NCI-H82 treated with DMSO at 0.1 percent for 48 hours (cell line): Measurements from ENCODE around the gene FGD2.
"Not testable (repeated sequence)": the region's sequence is repeated elsewhere in the genome, so short reads cannot be mapped to it uniquely, and the experiment has no call there.

Experiments
- DNase-seq: peaks from one replicate; lab custom pipeline; 2025; ENCODE audit not compliant: unreplicated experiment; lab: John Stamatoyannopoulos, UW

FGD2 gene

DNA sequence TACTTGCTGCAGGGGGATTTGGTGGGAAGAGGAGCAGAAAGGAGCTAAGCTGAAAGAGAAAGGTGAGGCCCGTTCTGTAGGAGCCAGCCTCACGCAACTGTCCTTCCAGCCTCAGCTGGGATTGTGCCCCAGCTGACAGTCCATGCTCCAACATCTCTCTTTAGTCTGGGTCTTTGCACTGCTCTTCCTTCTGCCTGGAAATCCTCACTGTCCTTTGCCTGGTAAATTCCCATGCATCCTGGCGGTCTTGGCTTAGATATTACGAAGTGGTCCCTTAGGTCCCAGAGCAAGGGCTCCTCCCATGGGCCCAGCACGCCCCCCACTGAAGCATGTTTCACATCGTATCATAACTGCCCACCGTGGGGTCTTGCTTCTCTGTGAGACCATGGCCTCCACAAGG is 52.2 kb downstream of the FGD2 start:
- no peak for DNase-seq

DNA sequence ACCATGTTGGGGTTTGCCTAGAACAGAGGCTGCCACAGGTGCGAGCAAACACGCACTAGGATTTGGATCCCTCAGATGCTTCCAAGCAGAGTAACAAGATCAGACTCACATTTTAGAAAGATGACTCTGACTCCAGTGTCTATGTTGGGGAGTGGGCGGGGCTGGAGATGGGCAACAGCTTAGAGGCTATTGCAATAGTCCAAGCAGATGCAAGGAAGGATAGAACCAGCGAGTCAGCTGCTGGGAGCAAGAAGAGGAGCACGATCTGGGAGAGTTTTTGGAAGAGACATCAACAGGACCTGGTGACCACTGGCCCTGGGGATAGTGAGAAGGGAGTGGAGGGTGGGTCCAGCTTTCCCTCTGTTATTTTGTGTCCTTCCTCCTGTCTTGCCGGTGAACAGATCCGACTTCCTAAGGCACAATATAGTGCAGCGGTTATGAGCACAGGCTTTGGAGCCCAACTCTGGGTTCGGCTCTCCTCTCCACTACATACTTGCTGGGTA is 52.7 kb downstream of the FGD2 start:
- DNase-seq = no peak

DNA sequence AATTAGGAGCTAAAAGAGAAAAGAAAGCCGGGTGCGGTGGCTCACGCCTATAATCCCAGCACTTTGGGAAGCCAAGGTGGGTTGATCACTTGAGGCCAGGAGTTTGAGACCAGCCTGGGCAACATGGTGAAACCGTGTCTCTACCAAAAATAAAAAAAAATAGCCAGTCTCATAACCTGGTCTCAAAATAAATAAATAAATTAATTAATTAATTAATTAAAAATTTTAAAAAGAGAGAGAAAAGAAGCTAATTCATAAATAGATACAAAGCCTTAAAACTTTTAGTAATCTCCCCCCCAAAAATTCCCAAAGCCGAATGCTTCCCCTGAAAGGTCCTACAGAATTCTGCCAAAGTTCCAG is 53.5 kb downstream of the FGD2 start:
- DNase-seq = not testable (repeated sequence)

DNA sequence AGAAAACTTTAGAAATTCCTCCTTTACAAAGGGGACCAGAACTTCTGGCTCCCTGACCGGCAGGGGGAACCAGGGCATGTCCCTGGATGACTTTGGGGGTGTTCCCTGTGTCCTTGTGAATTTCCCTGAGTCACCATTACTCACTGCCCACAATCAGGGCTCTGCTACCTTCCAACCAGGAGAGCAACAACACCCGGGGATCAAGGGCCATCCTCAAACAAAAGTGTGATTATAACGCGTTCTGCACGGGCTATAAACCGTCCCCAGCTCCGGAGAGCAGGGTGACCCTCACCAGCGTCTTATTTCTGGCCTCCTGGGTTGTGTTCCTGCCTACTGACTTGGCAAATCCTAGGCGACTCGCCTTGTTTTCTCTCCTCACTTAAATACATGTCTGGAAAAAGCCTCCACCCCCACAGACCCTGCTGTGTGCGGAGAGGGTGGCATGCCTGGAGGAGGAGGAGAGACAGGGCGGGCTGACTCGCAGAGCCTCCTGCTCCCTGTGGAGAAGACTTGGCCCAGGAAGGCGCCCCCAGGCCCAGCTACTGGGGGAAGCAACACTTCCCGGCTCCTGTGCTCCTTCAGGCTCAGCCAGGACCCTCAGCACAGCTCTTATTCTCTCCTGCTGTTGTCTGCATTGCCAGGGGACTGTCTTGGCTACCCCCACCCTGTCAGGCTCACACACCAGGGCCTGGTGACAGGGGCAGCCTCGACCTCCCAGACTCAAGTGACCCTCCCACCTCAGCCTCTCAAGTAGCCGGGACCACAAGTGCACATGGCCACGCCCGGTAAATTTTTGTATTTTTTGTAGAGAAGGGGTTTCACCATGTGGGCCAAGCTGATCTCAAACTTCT is 54.1 kb downstream of the FGD2 start:
- DNase-seq = no peak

DNA sequence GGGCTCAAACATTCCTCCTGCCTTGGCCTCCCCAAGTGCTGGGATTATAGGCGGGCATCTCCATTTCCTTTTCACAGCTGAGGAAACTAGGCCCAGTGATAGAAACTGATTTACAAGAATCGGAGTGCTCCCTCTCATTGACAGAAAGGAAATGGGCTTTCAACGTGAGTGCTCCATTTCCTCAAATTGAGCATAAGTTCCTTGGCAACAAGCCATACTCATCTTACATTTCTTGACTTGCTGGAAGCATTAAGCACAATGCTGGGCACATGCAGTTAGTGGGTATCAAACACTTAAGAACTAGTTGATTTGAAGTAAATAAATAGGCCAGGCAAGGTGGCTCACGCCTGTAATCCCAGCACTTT is 54.7 kb downstream of the FGD2 start:
- DNase-seq = no peak

DNA sequence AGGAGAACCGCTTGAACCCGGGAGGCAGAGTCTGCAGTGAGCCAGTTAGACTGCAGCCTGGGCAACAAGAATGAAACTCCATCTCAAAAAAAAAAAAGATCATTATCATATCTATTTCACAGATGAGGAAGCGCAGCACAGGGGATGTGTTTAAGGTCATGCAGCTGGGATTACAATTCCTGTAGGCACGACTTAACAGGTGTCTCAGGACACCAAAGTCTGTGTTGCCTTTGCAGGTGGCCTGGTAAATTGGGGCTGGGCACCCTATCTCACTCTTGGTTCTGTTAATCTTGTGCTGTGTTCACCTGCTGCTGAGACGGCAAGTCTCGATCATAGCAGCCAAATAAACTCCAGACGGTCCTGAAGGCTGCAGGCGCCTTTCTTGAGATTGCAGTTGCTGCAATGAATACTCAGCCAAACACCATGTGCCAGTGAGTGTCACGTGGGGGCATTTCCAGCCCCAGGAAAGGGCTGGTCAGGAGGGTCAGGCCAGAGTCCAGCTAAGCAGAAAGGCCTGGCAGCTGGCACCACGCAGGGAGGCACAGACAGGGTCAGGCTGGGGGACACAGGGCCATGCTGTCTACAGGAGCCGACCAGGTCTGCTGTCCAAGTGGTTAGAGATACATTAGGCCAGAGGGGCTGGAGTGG is 55.8 kb downstream of the FGD2 start:
- no peak for DNase-seq

DNA sequence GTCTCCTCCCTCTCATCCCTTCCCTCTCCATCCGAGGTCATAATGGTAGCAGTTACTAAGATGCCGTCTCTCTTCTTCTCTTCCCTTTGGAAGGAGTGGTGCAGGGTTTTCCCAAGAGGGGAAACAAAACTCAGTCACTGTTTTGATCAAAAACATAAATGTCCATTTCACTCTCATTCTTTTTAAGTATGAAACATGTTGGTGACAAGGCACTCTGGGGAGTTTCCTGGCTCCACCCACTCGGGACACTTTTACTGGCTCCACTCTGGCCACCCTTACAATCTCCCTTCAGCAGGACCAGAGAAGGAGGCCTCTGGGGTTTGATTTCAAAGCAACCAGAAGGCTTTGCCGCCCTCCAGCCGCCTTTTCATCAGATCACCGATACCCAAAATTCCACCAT is 57.0 kb downstream of the FGD2 start:
- DNase-seq = no peak

DNA sequence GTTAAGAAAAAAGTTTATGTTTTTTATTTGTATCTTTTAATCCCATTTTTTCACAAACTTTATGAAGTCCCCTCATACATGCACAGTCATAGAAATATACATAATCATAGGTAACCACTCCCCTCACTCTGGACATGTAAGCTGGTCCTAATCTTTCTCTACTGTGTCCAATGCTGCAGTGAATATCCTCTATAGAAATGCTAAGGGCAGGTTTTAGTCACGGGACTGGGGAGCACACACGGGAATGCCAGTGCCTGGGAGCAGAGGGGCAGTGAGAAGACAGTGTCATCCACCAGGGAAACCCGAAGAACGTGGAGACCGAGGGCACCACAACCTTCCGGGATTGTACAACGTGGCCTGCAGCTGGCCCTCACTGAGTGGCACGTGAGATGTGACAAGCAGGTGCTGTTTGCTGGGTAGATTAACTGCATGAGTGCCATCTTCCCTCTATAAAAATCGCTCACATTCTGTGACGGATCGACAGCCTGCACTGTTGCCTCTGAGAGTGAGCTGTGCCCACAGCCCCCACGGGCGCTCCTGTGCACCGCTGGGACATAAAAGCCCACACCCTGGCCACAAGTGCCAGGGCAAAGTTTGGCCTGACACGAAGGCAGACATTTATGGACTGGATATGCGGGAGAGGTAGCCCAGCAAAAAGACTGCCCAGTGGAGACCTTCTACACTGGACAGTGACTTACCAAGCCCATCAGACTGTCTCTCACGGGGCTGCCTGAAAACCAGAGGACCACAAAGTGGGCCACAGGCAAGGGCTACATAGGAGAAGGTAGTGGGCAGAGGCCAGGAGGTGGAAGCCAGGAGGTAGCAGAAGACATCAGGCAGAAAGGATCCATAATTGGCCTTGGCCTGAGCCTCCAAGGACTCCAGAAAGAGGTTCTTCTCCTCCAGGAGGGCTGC is 63.2 kb downstream of the FGD2 start:
- DNase-seq = no peak

DNA sequence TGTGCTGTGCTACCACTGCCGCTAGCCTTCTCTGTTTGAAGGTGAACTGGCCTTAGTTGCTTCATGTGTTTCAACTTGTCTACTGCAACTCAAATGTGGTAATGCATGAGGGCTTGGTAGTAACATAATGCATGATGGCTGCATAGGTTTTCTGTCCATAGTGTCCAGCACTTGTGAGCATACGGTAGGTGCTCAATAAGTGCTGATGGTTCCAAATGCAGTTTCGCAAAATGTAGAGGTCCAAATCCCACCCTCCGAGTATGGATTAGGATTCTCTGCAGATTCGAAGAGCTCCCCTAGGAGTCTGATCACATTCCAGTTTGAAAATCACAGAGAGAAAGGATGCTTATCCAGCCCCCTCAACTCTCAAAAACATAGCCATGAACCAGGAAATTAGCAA is 64.2 kb downstream of the FGD2 start:
- no peak for DNase-seq

DNA sequence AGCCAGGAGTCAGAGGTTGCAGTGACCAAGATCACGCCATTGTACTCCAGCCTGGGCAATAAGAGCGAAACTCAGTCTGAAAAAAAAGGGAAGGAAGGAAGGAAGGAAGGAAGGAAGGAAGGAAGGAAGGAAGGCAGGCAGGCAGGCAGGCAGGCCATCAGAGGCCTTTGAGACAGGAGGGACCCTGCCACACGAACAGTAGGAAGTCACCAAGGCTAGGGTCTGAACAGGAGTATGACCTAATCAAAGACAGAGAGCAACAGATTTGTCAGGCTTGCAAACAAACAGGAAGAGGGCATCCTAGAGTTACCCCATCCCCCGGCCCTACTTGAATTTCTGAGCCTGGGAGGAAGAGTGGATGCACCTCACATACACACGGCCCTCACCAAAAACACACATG is 67.1 kb downstream of the FGD2 start:
- DNase-seq = no peak

DNA sequence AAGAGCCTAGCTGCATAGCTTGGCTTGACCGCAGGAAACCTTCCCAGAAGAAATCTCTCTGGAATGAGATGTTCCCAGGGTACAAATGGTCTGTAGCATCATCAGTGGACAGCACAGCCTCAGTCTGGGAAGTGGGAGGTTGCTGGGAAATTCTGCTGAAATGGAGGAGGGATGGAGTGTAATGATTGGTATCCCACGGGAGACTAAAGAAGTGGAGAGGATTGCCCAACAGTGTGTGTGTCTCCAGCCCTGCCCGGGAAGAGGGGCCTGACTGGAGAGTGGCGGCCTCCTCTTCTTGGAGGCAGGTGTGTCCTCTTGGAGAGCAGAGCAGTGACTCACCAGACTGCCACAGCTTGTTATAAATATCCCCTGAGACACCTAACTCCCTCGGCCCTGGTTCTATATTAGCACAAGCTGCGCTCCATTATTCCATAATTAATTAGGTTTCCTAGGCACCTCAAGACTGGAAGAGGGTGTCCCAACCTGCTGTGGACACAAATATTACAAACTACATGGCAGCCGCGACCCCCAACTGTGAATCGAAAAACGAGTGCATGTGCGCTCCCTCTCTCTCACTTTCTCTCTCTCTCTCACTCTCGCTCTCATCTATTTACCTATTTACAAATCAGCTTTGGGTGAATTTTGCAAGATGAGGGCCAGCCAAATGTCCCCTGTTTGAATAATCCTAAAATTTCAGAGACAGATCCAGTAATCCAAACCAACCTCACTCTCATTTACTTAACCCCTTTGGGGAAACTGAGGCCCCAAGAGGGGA is 68.8 kb downstream of the FGD2 start:
- DNase-seq = no peak

DNA sequence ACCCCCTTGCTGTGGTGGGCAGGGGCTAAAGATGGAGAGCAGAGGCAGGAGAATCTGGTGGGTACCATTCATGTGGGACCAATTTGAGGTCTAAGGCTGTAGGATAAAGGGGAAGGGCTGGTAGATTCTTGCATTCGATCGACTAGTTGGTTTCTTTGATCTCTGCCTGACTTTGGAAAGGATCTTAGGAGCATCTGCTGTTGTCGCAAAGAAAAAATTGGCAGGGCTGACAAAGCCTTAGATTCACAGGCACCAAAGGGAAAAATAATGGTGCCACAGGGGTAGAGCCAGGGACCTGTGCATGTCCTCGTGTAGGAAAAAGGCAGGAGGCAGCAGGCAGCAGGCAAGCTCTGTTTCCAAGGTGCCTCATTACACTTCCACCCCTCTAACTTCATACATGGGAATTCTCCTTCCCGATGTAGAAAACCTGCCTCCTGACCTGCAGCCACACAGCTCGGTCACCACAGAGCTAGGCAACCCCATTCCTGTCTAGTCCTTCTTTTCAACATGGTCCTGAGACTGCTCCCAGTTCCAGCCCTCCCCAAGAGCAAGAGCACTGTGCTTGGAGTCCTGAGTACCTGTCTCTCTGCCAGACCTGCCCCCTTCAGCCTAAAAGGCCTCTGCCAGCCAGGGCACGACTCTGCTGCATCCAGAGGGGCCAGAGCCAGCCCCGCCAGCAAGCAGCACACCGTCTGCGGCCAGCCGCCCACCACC is 71.9 kb downstream of the FGD2 start:
- DNase-seq = no peak

DNA sequence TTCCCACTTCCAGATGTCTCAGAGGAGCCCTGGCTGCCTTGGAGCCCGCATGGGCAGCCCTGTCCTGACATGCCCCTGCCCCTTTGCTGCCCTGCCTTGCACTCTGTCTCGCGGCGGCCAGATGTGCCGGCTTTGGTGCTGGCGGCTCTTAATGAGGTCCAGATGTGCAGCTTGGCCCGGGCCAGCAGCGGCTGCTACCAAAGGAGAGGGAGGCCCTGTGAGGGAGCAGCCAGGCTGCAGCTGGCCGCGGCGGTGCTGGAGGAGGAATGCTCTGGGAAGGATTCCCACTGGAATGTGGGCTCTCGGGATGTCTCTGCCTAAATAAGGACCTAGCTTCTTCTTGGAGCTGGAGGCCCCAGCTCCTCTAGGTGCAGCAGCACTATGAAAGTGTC is 72.4 kb downstream of the FGD2 start:
- DNase-seq = no peak
